ENCODE results near the gene ORC5.

ORC5 gene

GRCh38 chr7:104135760-104136558 lies 71.9 kb downstream of the ORC5 start:
- 94 to 96% methylated on average over 4 of the region's 4 CpGs for WGBS, 2 experiments
- Histone ChIP-seq H3K9me3 (ENCODE audit: control insufficient read depth, low read length) (no peaks in the 10 kb centered on the region), H3K27ac (ENCODE audit: insufficient read depth, low read depth, low read length, poor library complexity, severe bottlenecking) (no peak overlapping the region), H3K36me3 (ENCODE audit: control insufficient read depth, insufficient read depth, low read length) (peaks cover 6% of the 10 kb centered on the region), H3K4me3 (ENCODE audit: insufficient read depth, low read depth, low read length) (no peak overlapping the region), H3K27me3 (ENCODE audit: control insufficient read depth, insufficient read depth, low read length, poor library complexity, severe bottlenecking) (no peaks in the 10 kb centered on the region), H3K4me1 (ENCODE audit: control insufficient read depth, insufficient read depth, low read length) (no peaks in the 10 kb centered on the region)

GRCh38 chr7:104133238-104133637 lies 74.6 kb downstream of the ORC5 start:
- Histone ChIP-seq H3K4me1 (ENCODE audit: control insufficient read depth, insufficient read depth, low read length) (no peaks in the 10 kb centered on the region), H3K9me3 (ENCODE audit: control insufficient read depth, low read length) (no peaks in the 10 kb centered on the region), H3K27ac (ENCODE audit: insufficient read depth, low read depth, low read length, poor library complexity, severe bottlenecking) (no peak overlapping the region), H3K4me3 (ENCODE audit: insufficient read depth, low read depth, low read length) (no peak overlapping the region), H3K27me3 (ENCODE audit: control insufficient read depth, insufficient read depth, low read length, poor library complexity, severe bottlenecking) (no peaks in the 10 kb centered on the region), H3K36me3 (ENCODE audit: control insufficient read depth, insufficient read depth, low read length) (peaks cover 6% of the 10 kb centered on the region)

- no peak overlapping the region for H3K4me3 ChIP-seq (ENCODE audit: insufficient read depth, low read depth, low read length)
- 96 to 97% methylated on average over 4 of the region's 4 CpGs for WGBS, 2 experiments
- no peak overlapping the region for H3K27ac ChIP-seq (ENCODE audit: insufficient read depth, low read depth, low read length, poor library complexity, severe bottlenecking)
- H3K4me1 ChIP-seq (ENCODE audit: control insufficient read depth, insufficient read depth, low read length), result no peaks in the 10 kb centered on the region
- no peaks in the 10 kb centered on the region for H3K36me3 ChIP-seq (ENCODE audit: control insufficient read depth, insufficient read depth, low read length)
- no peaks in the 10 kb centered on the region for H3K27me3 ChIP-seq (ENCODE audit: control insufficient read depth, insufficient read depth, low read length, poor library complexity, severe bottlenecking)
- no peaks in the 10 kb centered on the region for H3K9me3 ChIP-seq (ENCODE audit: control insufficient read depth, low read length)
These were observed 77.1 kb downstream of the ORC5 start for GRCh38 chr7:104130726-104131125.

GRCh38 chr7:104127204-104127603 lies 80.6 kb downstream of the ORC5 start:
- Histone ChIP-seq H3K4me1 (ENCODE audit: control insufficient read depth, insufficient read depth, low read length) (no peaks in the 10 kb centered on the region), H3K9me3 (ENCODE audit: control insufficient read depth, low read length) (no peaks in the 10 kb centered on the region), H3K36me3 (ENCODE audit: control insufficient read depth, insufficient read depth, low read length) (no peaks in the 10 kb centered on the region), H3K27me3 (ENCODE audit: control insufficient read depth, insufficient read depth, low read length, poor library complexity, severe bottlenecking) (no peaks in the 10 kb centered on the region), H3K27ac (ENCODE audit: insufficient read depth, low read depth, low read length, poor library complexity, severe bottlenecking) (no peak overlapping the region), H3K4me3 (ENCODE audit: insufficient read depth, low read depth, low read length) (no peak overlapping the region)
- 100% methylated on average over 1 to 2 of the region's 2 CpGs for WGBS, 2 experiments

- H3K4me1 ChIP-seq (ENCODE audit: control insufficient read depth, insufficient read depth, low read length), result no peaks in the 10 kb centered on the region
- H3K27ac ChIP-seq (ENCODE audit: insufficient read depth, low read depth, low read length, poor library complexity, severe bottlenecking), result no peak overlapping the region
- 60 to 78% methylated on average over 4 of the region's 4 CpGs for WGBS, 2 experiments
- H3K27me3 ChIP-seq (ENCODE audit: control insufficient read depth, insufficient read depth, low read length, poor library complexity, severe bottlenecking), result no peaks in the 10 kb centered on the region
- no peak overlapping the region for H3K4me3 ChIP-seq (ENCODE audit: insufficient read depth, low read depth, low read length)
- no peaks in the 10 kb centered on the region for H3K9me3 ChIP-seq (ENCODE audit: control insufficient read depth, low read length)
- no peaks in the 10 kb centered on the region for H3K36me3 ChIP-seq (ENCODE audit: control insufficient read depth, insufficient read depth, low read length)
These were observed 81.4 kb downstream of the ORC5 start for GRCh38 chr7:104126411-104126841.

GRCh38 chr7:104124893-104125477 lies 82.8 kb downstream of the ORC5 start:
- 96 to 99% methylated on average over 4 of the region's 4 CpGs for whole genome bisulfite sequencing, 2 experiments
- no peak overlapping the region for H3K27ac ChIP-seq (ENCODE audit: insufficient read depth, low read depth, low read length, poor library complexity, severe bottlenecking)
- no peaks in the 10 kb centered on the region for H3K4me1 ChIP-seq (ENCODE audit: control insufficient read depth, insufficient read depth, low read length)
- H3K27me3 ChIP-seq (ENCODE audit: control insufficient read depth, insufficient read depth, low read length, poor library complexity, severe bottlenecking), result no peaks in the 10 kb centered on the region
- H3K4me3 ChIP-seq (ENCODE audit: insufficient read depth, low read depth, low read length), result no peak overlapping the region
- H3K36me3 ChIP-seq (ENCODE audit: control insufficient read depth, insufficient read depth, low read length), result no peaks in the 10 kb centered on the region
- no peaks in the 10 kb centered on the region for H3K9me3 ChIP-seq (ENCODE audit: control insufficient read depth, low read length)

GRCh38 chr7:104124469-104124868 lies 83.3 kb downstream of the ORC5 start:
- Histone ChIP-seq H3K36me3 (ENCODE audit: control insufficient read depth, insufficient read depth, low read length) (no peaks in the 10 kb centered on the region), H3K27ac (ENCODE audit: insufficient read depth, low read depth, low read length, poor library complexity, severe bottlenecking) (no peak overlapping the region), H3K4me3 (ENCODE audit: insufficient read depth, low read depth, low read length) (no peak overlapping the region), H3K27me3 (ENCODE audit: control insufficient read depth, insufficient read depth, low read length, poor library complexity, severe bottlenecking) (no peaks in the 10 kb centered on the region), H3K9me3 (ENCODE audit: control insufficient read depth, low read length) (no peaks in the 10 kb centered on the region), H3K4me1 (ENCODE audit: control insufficient read depth, insufficient read depth, low read length) (no peaks in the 10 kb centered on the region)
- WGBS, 2 experiments, result 87 to 95% methylated on average over 2 to 3 of the region's 3 CpGs

- H3K4me3 ChIP-seq (ENCODE audit: insufficient read depth, low read depth, low read length), result no peak overlapping the region
- no peaks in the 10 kb centered on the region for H3K36me3 ChIP-seq (ENCODE audit: control insufficient read depth, insufficient read depth, low read length)
- H3K4me1 ChIP-seq (ENCODE audit: control insufficient read depth, insufficient read depth, low read length), result no peaks in the 10 kb centered on the region
- H3K9me3 ChIP-seq (ENCODE audit: control insufficient read depth, low read length), result no peaks in the 10 kb centered on the region
- 92 to 98% methylated on average over 3 of the region's 3 CpGs for WGBS, 2 experiments
- H3K27me3 ChIP-seq (ENCODE audit: control insufficient read depth, insufficient read depth, low read length, poor library complexity, severe bottlenecking), result no peaks in the 10 kb centered on the region
- no peak overlapping the region for H3K27ac ChIP-seq (ENCODE audit: insufficient read depth, low read depth, low read length, poor library complexity, severe bottlenecking)
These were observed 84.0 kb downstream of the ORC5 start for GRCh38 chr7:104123786-104124185.

GRCh38 chr7:104113788-104114187 lies 94.0 kb downstream of the ORC5 start:
- H3K9me3 ChIP-seq (ENCODE audit: control insufficient read depth, low read length), result no peaks in the 10 kb centered on the region
- no peaks in the 10 kb centered on the region for H3K36me3 ChIP-seq (ENCODE audit: control insufficient read depth, insufficient read depth, low read length)
- 91 to 95% methylated on average over 2 of the region's 2 CpGs for WGBS, 2 experiments
- H3K27me3 ChIP-seq (ENCODE audit: control insufficient read depth, insufficient read depth, low read length, poor library complexity, severe bottlenecking), result no peaks in the 10 kb centered on the region
- no peak overlapping the region for H3K27ac ChIP-seq (ENCODE audit: insufficient read depth, low read depth, low read length, poor library complexity, severe bottlenecking)
- no peak overlapping the region for H3K4me3 ChIP-seq (ENCODE audit: insufficient read depth, low read depth, low read length)
- H3K4me1 ChIP-seq (ENCODE audit: control insufficient read depth, insufficient read depth, low read length), result no peaks in the 10 kb centered on the region

GRCh38 chr7:104112623-104113022 lies 95.2 kb downstream of the ORC5 start:
- Histone ChIP-seq H3K4me1 (ENCODE audit: control insufficient read depth, insufficient read depth, low read length) (no peaks in the 10 kb centered on the region), H3K36me3 (ENCODE audit: control insufficient read depth, insufficient read depth, low read length) (no peaks in the 10 kb centered on the region), H3K9me3 (ENCODE audit: control insufficient read depth, low read length) (no peaks in the 10 kb centered on the region), H3K27me3 (ENCODE audit: control insufficient read depth, insufficient read depth, low read length, poor library complexity, severe bottlenecking) (no peaks in the 10 kb centered on the region), H3K27ac (ENCODE audit: insufficient read depth, low read depth, low read length, poor library complexity, severe bottlenecking) (no peak overlapping the region), H3K4me3 (ENCODE audit: insufficient read depth, low read depth, low read length) (no peak overlapping the region)
- WGBS, 2 experiments, result 82 to 90% methylated on average over 1 of the region's 1 CpG

All from ectodermal cell (in vitro differentiated cells).